HG02571 (cell line): ENCODE results near the gene PISD.
"Not testable (repeated sequence)": the region's sequence is repeated elsewhere in the genome, so short reads cannot be mapped to it uniquely, and the experiment has no call there.

ENCODE experiments used
- ATAC-seq: cut with Tn5 transposase; IDR thresholded peaks from one replicate; pipeline ENCODE4 v1.9.1; 2021; ENCODE audit warnings: mild to moderate bottlenecking, moderate library complexity; ENCODE audit not compliant: unreplicated experiment

The PISD gene

GRCh38 chr22:31611061-31611760, 50.8 kb downstream of the PISD start:
- ATAC-seq = no peak

GRCh38 chr22:31610611-31611010, 51.4 kb downstream of the PISD start:
- ATAC-seq = no peak

- ATAC-seq = no peak
Measured at GRCh38 chr22:31609716-31610115, 52.3 kb downstream of the PISD start.

- ATAC-seq = no peak
Measured at GRCh38 chr22:31607696-31608095, 54.3 kb downstream of the PISD start.

GRCh38 chr22:31605851-31606585, 56.0 kb downstream of the PISD start:
- ATAC-seq = no peak

- no peak for ATAC-seq
Measured at GRCh38 chr22:31604746-31605705, 57.0 kb downstream of the PISD start.

- no peak for ATAC-seq
Measured at GRCh38 chr22:31604137-31604705, 57.8 kb downstream of the PISD start.

- no peak for ATAC-seq
Measured at GRCh38 chr22:31603574-31603973, 58.4 kb downstream of the PISD start.

GRCh38 chr22:31603081-31603525, 58.9 kb downstream of the PISD start:
- ATAC-seq = no peak

- no peak for ATAC-seq
Measured at GRCh38 chr22:31602259-31602952, 59.6 kb downstream of the PISD start.

- ATAC-seq = no peak
Measured at GRCh38 chr22:31595271-31595670, 66.7 kb downstream of the PISD start.

GRCh38 chr22:31590161-31590560, 71.9 kb downstream of the PISD start:
- ATAC-seq = not testable (repeated sequence)

- no peak for ATAC-seq
Measured at GRCh38 chr22:31588970-31589675, 72.9 kb downstream of the PISD start.

- no peak for ATAC-seq
Measured at GRCh38 chr22:31586137-31586920, 75.7 kb downstream of the PISD start.

GRCh38 chr22:31585161-31585859, 76.7 kb downstream of the PISD start:
- ATAC-seq = no peak

GRCh38 chr22:31584804-31585160, 77.2 kb downstream of the PISD start:
- no peak for ATAC-seq

- ATAC-seq = no peak
Measured at GRCh38 chr22:31583861-31584485, 78.0 kb downstream of the PISD start.

GRCh38 chr22:31579835-31580242, 82.2 kb downstream of the PISD start:
- ATAC-seq = no peak
